PC-3 (cell line): Measurements from ENCODE around the gene PBX3. TPM values are rescaled to one million over a fixed set of nuclear protein-coding genes. Genes with fewer than 3 reads are reported as not detected.

Source experiments
- ATAC-seq: fragments of 200-7000 bp; cut with Tn5 transposase; 2 replicates; pipeline ENCODE4 v1.9.1; 2020; ENCODE audit warnings: mild to moderate bottlenecking, moderate library complexity
- BruUV-seq: library from RNA; stranded (reverse); fragments of 400-500 nt; replicated peaks from 2 replicates; lab custom pipeline; 2021; lab: Mats Ljungman, UMichigan
- CTCF ChIA-PET: fragments of 300-600 bp; sonication (Branson Sonifier 250); formaldehyde crosslinking; loops from one replicate; lab custom pipeline; 2022; ENCODE audit warnings: antibody characterized with exemption; lab: Charles Lee
- POLR2A ChIA-PET: fragments of 300-600 bp; sonication (Branson Sonifier 250); formaldehyde crosslinking; loops from one replicate; lab custom pipeline; 2022; ENCODE audit warnings: antibody characterized with exemption; ENCODE audit not compliant: unreplicated experiment; lab: Charles Lee
- DNase-seq: peaks from one replicate; pipeline ENCODE4 v3.0.0-alpha.2; 2015
- H2AFZ ChIP-seq: fragments of 300-600 bp; sonication (generic); 2 replicates; pipeline ENCODE4 v1.6.0; 2016; ENCODE audit warnings: antibody characterized with exemption, low read length
- H3F3A ChIP-seq: fragments of 300-600 bp; sonication (generic); one replicate; pipeline ENCODE4 v1.6.0; 2017; ENCODE audit warnings: antibody characterized with exemption, low read length, control low read depth, mild to moderate bottlenecking; ENCODE audit not compliant: unreplicated experiment
- H3K27ac ChIP-seq: fragments of 300-600 bp; sonication (generic); 2 replicates; pipeline ENCODE4 v1.5.1; 2016; ENCODE audit warnings: mild to moderate bottlenecking, low read length
- H3K27me3 ChIP-seq: fragments of 300-600 bp; sonication (generic); 2 replicates; pipeline ENCODE4 v1.6.1; 2016; ENCODE audit warnings: low read length, mixed read lengths
- H3K36me3 ChIP-seq: fragments of 300-600 bp; sonication (generic); 2 replicates; pipeline ENCODE4 v1.6.1; 2016; ENCODE audit warnings: low read depth, mixed run types, low read length, mixed read lengths
- H3K4me1 ChIP-seq: fragments of 300-600 bp; sonication (generic); 2 replicates; pipeline ENCODE4 v1.5.1; 2016; ENCODE audit warnings: low read length; ENCODE audit not compliant: insufficient read depth
- H3K4me2 ChIP-seq: fragments of 300-600 bp; sonication (generic); 2 replicates; pipeline ENCODE4 v1.6.0; 2016; ENCODE audit warnings: low read length
- H3K4me3 ChIP-seq: fragments of 300-600 bp; sonication (generic); 2 replicates; pipeline ENCODE4 v1.5.1; 2016; ENCODE audit warnings: mild to moderate bottlenecking, low read length, mixed read lengths
- H3K79me2 ChIP-seq: fragments of 300-600 bp; sonication (generic); 2 replicates; pipeline ENCODE4 v1.6.1; 2017; ENCODE audit warnings: low read length, mixed read lengths
- H3K9ac ChIP-seq: fragments of 300-600 bp; sonication (generic); 2 replicates; pipeline ENCODE4 v1.6.0; 2016; ENCODE audit warnings: mild to moderate bottlenecking, low read length
- H3K9me2 ChIP-seq: fragments of 300-600 bp; sonication (generic); replicated peaks from 2 replicates; pipeline ENCODE4 v1.6.1; 2016; ENCODE audit warnings: mixed run types, low read length, mixed read lengths
- H3K9me3 ChIP-seq: fragments of 300-600 bp; sonication (generic); 2 replicates; pipeline ENCODE4 v1.6.1; 2016; ENCODE audit warnings: low read length, mixed read lengths
- H4K20me1 ChIP-seq: fragments of 300-600 bp; sonication (generic); 2 replicates; pipeline ENCODE4 v1.6.1; 2016; ENCODE audit warnings: low read length, mixed read lengths
- CTCF ChIP-seq: fragments of 300-600 bp; sonication (generic); conservative IDR thresholded peaks from 2 replicates; pipeline ENCODE4 v1.5.1; 2017; ENCODE audit warnings: antibody characterized with exemption, low read depth, mild to moderate bottlenecking, low read length
- EZH2 ChIP-seq: fragments of 300-600 bp; sonication (generic); IDR thresholded peaks from one replicate; pipeline ENCODE4 v1.6.1; 2017; ENCODE audit warnings: antibody characterized with exemption, mild to moderate bottlenecking, low read length; ENCODE audit not compliant: unreplicated experiment
- EZH2phosphoT487 ChIP-seq: fragments of 300-600 bp; sonication (generic); IDR thresholded peaks from 2 replicates; pipeline ENCODE4 v1.6.1; 2018; ENCODE audit warnings: mild to moderate bottlenecking, antibody characterized with exemption, low read length, borderline replicate concordance
- intact Hi-C: fragments of 100-400 bp; cut with micrococcal nuclease; formaldehyde crosslinking; loops from 2 replicates; pipeline ENCODE4 v1.9.0; 2023
- total RNA-seq: library from RNA; depleted of rRNA; stranded (reverse); fragments of >200 nt; gene quantifications from 2 replicates; pipeline ENCODE4 v1.2.3, GENCODE V29; 2014

The PBX3 gene
- total RNA-seq, 1 experiment from 2014 or later: 35.5 TPM

DNA sequence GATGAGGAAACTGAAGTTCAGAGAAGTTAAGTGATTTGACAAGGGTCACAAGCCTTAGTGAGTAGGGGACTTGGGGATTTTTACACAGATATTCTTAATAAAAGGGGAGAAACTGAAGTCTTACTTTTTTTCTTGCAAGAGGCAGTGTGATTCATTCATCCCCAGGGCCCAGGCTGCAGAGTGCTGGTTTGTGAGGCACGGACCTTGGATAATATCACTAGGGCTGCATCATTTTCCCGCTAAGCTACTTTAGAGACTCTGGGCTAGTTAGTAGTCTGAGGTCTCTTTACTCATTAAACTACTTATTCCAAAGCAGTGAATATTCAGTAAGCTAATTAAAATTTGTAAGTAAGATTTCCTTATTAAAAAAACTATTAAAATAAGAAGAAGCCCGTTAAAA is 195.0 kb downstream of the PBX3 start:
- no peak overlapping the region for H3K4me2 ChIP-seq
- H3K4me1 ChIP-seq: no peaks in the 10 kb centered on the region
- CTCF ChIA-PET: no interaction called here
- no peaks in the 10 kb centered on the region for H3K9me3 ChIP-seq
- no peak for TF ChIP-seq CTCF
- no peak overlapping the region for H2AFZ ChIP-seq
- no peaks in the 10 kb centered on the region for H3K27me3 ChIP-seq
- intact Hi-C loops: no loop called here
- POLR2A ChIA-PET: no interaction called here
- H4K20me1 ChIP-seq: no peaks in the 10 kb centered on the region
- ATAC-seq (no peak), DNase-seq (no peak)
- no peaks in the 10 kb centered on the region for H3F3A ChIP-seq
- no TSS peak for BruUV-seq
- no peak overlapping the region for H3K4me3 ChIP-seq
- no peaks in the 10 kb centered on the region for H3K79me2 ChIP-seq
- H3K9me2 ChIP-seq: no peaks in the 10 kb centered on the region
- no peaks in the 10 kb centered on the region for H3K36me3 ChIP-seq
- H3K27ac ChIP-seq: no peak overlapping the region
- H3K9ac ChIP-seq: no peak overlapping the region

DNA sequence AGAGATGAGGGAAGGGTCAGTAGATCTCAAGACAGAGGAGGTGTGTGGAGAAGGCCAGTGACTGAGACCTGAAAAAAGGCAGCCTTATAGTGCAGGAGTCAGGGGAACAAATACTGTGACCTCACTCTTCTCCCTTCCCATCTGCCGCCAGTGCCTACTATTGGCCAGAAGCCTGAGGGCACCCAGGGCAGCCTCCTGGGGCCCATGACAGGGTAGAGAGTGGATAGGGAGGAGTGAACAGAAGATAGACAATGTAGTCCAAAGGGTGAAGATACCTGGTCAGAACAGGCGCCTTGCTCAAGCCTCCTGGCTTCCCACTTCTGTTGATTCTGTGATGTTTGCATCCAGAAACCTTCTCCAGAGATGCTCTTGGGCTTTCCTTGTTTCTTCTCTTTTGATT is 196.7 kb downstream of the PBX3 start:
- Histone ChIP-seq H3K9ac (no peak overlapping the region), H3K27ac (no peak overlapping the region), H3K27me3 (no peaks in the 10 kb centered on the region), H3K4me1 (peaks cover 2% of the 10 kb centered on the region), H3F3A (no peaks in the 10 kb centered on the region), H3K4me2 (no peak overlapping the region), H4K20me1 (no peaks in the 10 kb centered on the region), H3K9me3 (no peaks in the 10 kb centered on the region), H3K9me2 (no peaks in the 10 kb centered on the region), H3K4me3 (no peak overlapping the region), H2AFZ (no peak overlapping the region), H3K79me2 (no peaks in the 10 kb centered on the region), H3K36me3 (no peaks in the 10 kb centered on the region)
- no peak for TF ChIP-seq EZH2phosphoT487
- no peak for TF ChIP-seq EZH2
- TF ChIP-seq CTCF: no peak
- ChIA-PET POLR2A (no interaction called here), CTCF (interaction anchor here (0.6 kb wide), 1 partner anchor 195 kb away, joined by 5 read pairs; no protein-coding TSS in a partner anchor)
- ATAC-seq: no peak
- intact Hi-C loops: no loop called here
- BruUV-seq: no TSS peak
- DNase-seq: no peak

DNA sequence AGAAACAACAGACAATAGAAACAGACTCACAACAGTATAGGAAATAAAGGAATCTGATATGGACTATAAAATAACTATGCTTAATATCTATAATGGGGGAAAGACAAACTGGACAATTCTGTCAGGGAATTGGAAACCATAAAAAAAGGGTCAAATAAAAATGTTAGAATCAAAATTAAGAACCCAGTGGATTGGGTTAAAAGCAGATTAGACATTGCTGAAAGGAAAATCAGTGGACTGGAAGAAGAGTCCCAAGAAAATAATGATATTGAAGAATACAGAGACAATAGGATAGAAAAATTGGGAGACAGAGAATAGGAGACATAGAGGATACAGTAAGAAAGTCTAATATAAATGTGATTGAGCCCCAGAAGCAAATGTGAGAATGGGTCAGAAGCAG is 199.2 kb downstream of the PBX3 start:
- BruUV-seq: no TSS peak
- Histone ChIP-seq H4K20me1 (no peaks in the 10 kb centered on the region), H3K4me2 (no peak overlapping the region), H3K27ac (no peak overlapping the region), H3K9me2 (no peaks in the 10 kb centered on the region), H3K9ac (no peak overlapping the region), H3F3A (no peaks in the 10 kb centered on the region), H3K9me3 (no peaks in the 10 kb centered on the region), H3K4me3 (no peak overlapping the region), H2AFZ (no peak overlapping the region), H3K4me1 (peaks cover 11% of the 10 kb centered on the region), H3K27me3 (no peaks in the 10 kb centered on the region), H3K36me3 (no peaks in the 10 kb centered on the region), H3K79me2 (no peaks in the 10 kb centered on the region)
- DNase-seq: no peak
- TF ChIP-seq EZH2 (no peak), CTCF (no peak), EZH2phosphoT487 (no peak)
- no peak for ATAC-seq
- ChIA-PET CTCF (no interaction called here), POLR2A (no interaction called here)
- intact Hi-C loops: no loop called here
